HCT116 (cell line): Measurements from ENCODE around the gene NFASC. TPM values are rescaled to one million over a fixed set of nuclear protein-coding genes. Genes with fewer than 3 reads are reported as not detected.
A peak's percentile ranks its signal among the peaks of the same experiment; 100 is the strongest.

Experiments used
- ATAC-seq: fragments of 200-7000 bp; cut with Tn5 transposase; 2 replicates; pipeline ENCODE4 v1.9.1; 2020; ENCODE audit warnings: mild to moderate bottlenecking, moderate library complexity
- Bru-seq: library from RNA; stranded (reverse); fragments of 400-500 nt; gene quantifications from one replicate; lab custom pipeline; 2021; lab: Mats Ljungman, UMichigan
- BruChase-seq, 2 experiments: library from RNA; stranded (reverse); fragments of 400-500 nt; gene quantifications; one replicate each; lab custom pipeline; 2021; lab: Mats Ljungman, UMichigan
- BruUV-seq: library from RNA; stranded (reverse); fragments of 400-500 nt; replicated peaks from 2 replicates; lab custom pipeline; 2021; lab: Mats Ljungman, UMichigan
- CTCF ChIA-PET: fragments of 300-600 bp; sonication (Branson Sonifier 250); formaldehyde crosslinking; loops from one replicate; lab custom pipeline; 2021; ENCODE audit warnings: antibody characterized with exemption; lab: Charles Lee
- POLR2A ChIA-PET: fragments of 300-600, 350-600 bp; sonication (Branson Sonifier 250); formaldehyde crosslinking; loops from one replicate; lab custom pipeline; 2021; ENCODE audit warnings: antibody characterized with exemption; lab: Charles Lee
- RAD21 ChIA-PET, 2 experiments: fragments of 300-600 bp; sonication (Branson Sonifier 250); formaldehyde crosslinking; loops; one replicate each; lab custom pipeline; 2023; ENCODE audit warnings: low total read pairs in 2 of 2; ENCODE audit not compliant: uncharacterized antibody in 2 of 2, unreplicated experiment in 2 of 2, low non-redundant PET in 1 of 2; lab: Charles Lee
- DNase-seq: peaks from one replicate; pipeline ENCODE4 v3.0.0-alpha.2; 2010; ENCODE audit warnings: low read depth, low spot score
- H2AFZ ChIP-seq: fragments of 200-600 bp; shearing (Covaris generic), sonication (generic); 2 replicates; pipeline ENCODE4 v1.6.1; 2017; ENCODE audit warnings: low read depth, mixed run types, mixed read lengths, antibody characterized with exemption, low read length; ENCODE audit not compliant: poor library complexity, severe bottlenecking
- H3K27ac ChIP-seq: 2 replicates; pipeline ENCODE4 v1.5.1; 2012; ENCODE audit warnings: low read depth, low read length
- H3K27me3 ChIP-seq: fragments of 200-600 bp; sonication (generic); 2 replicates; pipeline ENCODE4 v1.6.1; 2016; ENCODE audit warnings: mixed run types, low read length, mixed read lengths; ENCODE audit not compliant: insufficient read depth
- H3K36me3 ChIP-seq, 2 experiments: fragments of 200-500 bp in 1 of 2; fragments of 200-600 bp in 1 of 2; sonication (Bioruptor generic) in 1 of 2; sonication (generic) in 1 of 2; 2 replicates each; pipeline versions ENCODE4 v1.5.1 to v1.6.1; 2014 to 2016; ENCODE audit warnings: low read length in 2 of 2, inconsistent platforms in 1 of 2, mixed read lengths in 1 of 2, mixed run types in 1 of 2; ENCODE audit not compliant: insufficient read depth in 2 of 2, control insufficient read depth in 1 of 2
- H3K4me1 ChIP-seq, 2 experiments: fragments of 200-600 bp in 1 of 2; sonication (generic) in 1 of 2; 2 replicates each; pipeline versions ENCODE4 v1.5.1 to v1.6.1; 2012 to 2017; ENCODE audit warnings: low read length in 2 of 2, inconsistent platforms in 1 of 2, mild to moderate bottlenecking in 1 of 2, mixed read lengths in 1 of 2, mixed run types in 1 of 2, moderate library complexity in 1 of 2; ENCODE audit not compliant: insufficient read depth in 2 of 2, control insufficient read depth in 1 of 2
- H3K4me2 ChIP-seq: fragments of 200-600 bp; sonication (generic); 2 replicates; pipeline ENCODE4 v1.6.1; 2017; ENCODE audit warnings: mixed run types, low read length, mixed read lengths
- H3K4me3 ChIP-seq, 2 experiments: fragments of 200-600 bp in 1 of 2; sonication (generic) in 1 of 2; replicated peaks in 1 of 2; 2 replicates each; pipeline ENCODE4 v1.5.1; 2011 to 2016; ENCODE audit warnings: low read length in 2 of 2, control low read depth in 1 of 2, low read depth in 1 of 2, mild to moderate bottlenecking in 1 of 2, mixed read lengths in 1 of 2, mixed run types in 1 of 2
- H3K79me2 ChIP-seq: fragments of 200-600 bp; sonication (generic); 2 replicates; pipeline ENCODE4 v1.6.1; 2017; ENCODE audit warnings: mild to moderate bottlenecking, mixed run types, low read length, moderate library complexity, mixed read lengths; ENCODE audit not compliant: insufficient read depth
- H3K9ac ChIP-seq: fragments of 200-600 bp; sonication (generic); 2 replicates; pipeline ENCODE4 v1.6.1; 2016; ENCODE audit warnings: low read length, mixed read lengths
- H3K9me2 ChIP-seq: fragments of 200-600 bp; sonication (generic), shearing (Covaris generic); 2 replicates; pipeline ENCODE4 v1.6.1; 2017; ENCODE audit warnings: mixed run types, mild to moderate bottlenecking, moderate library complexity; ENCODE audit not compliant: insufficient read depth
- H3K9me3 ChIP-seq, 2 experiments: fragments of 200-500 bp in 1 of 2; fragments of 200-600 bp in 1 of 2; sonication (Bioruptor generic) in 1 of 2; sonication (generic) in 1 of 2; 2 replicates each; pipeline ENCODE4 v1.6.1; 2014 to 2017; ENCODE audit warnings: low read length in 2 of 2, mixed read lengths in 2 of 2, inconsistent platforms in 1 of 2, low read depth in 1 of 2, mild to moderate bottlenecking in 1 of 2, mixed run types in 1 of 2, moderate library complexity in 1 of 2; ENCODE audit not compliant: control insufficient read depth in 1 of 2, insufficient read depth in 1 of 2
- H4K20me1 ChIP-seq: fragments of 200-600 bp; sonication (generic), shearing (Covaris generic); 2 replicates; pipeline ENCODE4 v1.6.1; 2017; ENCODE audit warnings: mixed run types, mild to moderate bottlenecking, moderate library complexity; ENCODE audit not compliant: insufficient read depth
- CTCF ChIP-seq, 3 experiments: fragments of 200-600 bp in 1 of 3; sonication (generic) in 1 of 3; IDR thresholded peaks in 2 of 3; conservative IDR thresholded peaks in 1 of 3; 2 replicates each; pipeline ENCODE4 v1.5.1; 2012 to 2017; ENCODE audit warnings: low read depth in 2 of 3, low read length in 2 of 3, antibody characterized with exemption in 1 of 3, borderline replicate concordance in 1 of 3, control low read depth in 1 of 3, mild to moderate bottlenecking in 1 of 3, mixed read lengths in 1 of 3, mixed run types in 1 of 3, moderate library complexity in 1 of 3; ENCODE audit not compliant: insufficient read depth in 1 of 3
- ELF1 ChIP-seq: IDR thresholded peaks from 2 replicates; pipeline ENCODE4 v1.6.1; 2012; ENCODE audit warnings: low read depth, borderline replicate concordance
- EZH2 ChIP-seq: fragments of 200-600 bp; sonication (generic); IDR thresholded peaks from 2 replicates; pipeline ENCODE4 v1.6.1; 2017; ENCODE audit warnings: antibody characterized with exemption, mixed run types
- EZH2phosphoT487 ChIP-seq: fragments of 200-600 bp; IDR thresholded peaks from 2 replicates; pipeline ENCODE4 v1.6.1; 2018; ENCODE audit warnings: antibody characterized with exemption, borderline replicate concordance
- FOSL1 ChIP-seq: IDR thresholded peaks from 2 replicates; pipeline ENCODE4 v1.6.1; 2012; ENCODE audit warnings: low read depth
- JUND ChIP-seq: IDR thresholded peaks from 2 replicates; pipeline ENCODE4 v1.6.1; 2012
- RAD21 ChIP-seq: IDR thresholded peaks from 2 replicates; pipeline ENCODE4 v1.6.1; 2012; ENCODE audit warnings: low read depth, mild to moderate bottlenecking
- REST ChIP-seq: IDR thresholded peaks from 2 replicates; pipeline ENCODE4 v1.6.1; 2012; ENCODE audit warnings: low read depth
- SP1 ChIP-seq: IDR thresholded peaks from 2 replicates; pipeline ENCODE4 v1.6.1; 2012; ENCODE audit warnings: low read depth
- SRF ChIP-seq: IDR thresholded peaks from 2 replicates; pipeline ENCODE4 v1.6.1; 2012; ENCODE audit warnings: low read depth
- ZNF274 ChIP-seq: fragments of 200-500 bp; sonication (Bioruptor generic); IDR thresholded peaks from 2 replicates; pipeline ENCODE4 v1.6.1; 2014; ENCODE audit warnings: mild to moderate bottlenecking, low read depth, low read length, inconsistent platforms
- intact Hi-C: fragments of 100-400 bp; cut with micrococcal nuclease; formaldehyde crosslinking; loops from 2 replicates; pipeline ENCODE4 v1.10.0; 2022
- long read RNA-seq: library from polyadenylated mRNA; unstranded; transcript quantifications from one replicate; pipeline ENCODE4 v2.0.0, GENCODE V29; 2021; ENCODE audit not compliant: unreplicated experiment
- polyA plus RNA-seq: library from polyadenylated mRNA; unstranded; fragments of >200 nt; gene quantifications from 2 replicates; pipeline ENCODE4 v1.2.1, GENCODE V29; 2012; ENCODE audit warnings: missing spikeins
- total RNA-seq: library from RNA; stranded (reverse); gene quantifications from one replicate; pipeline ENCODE4 v1.2.1, GENCODE V29; 2021; ENCODE audit not compliant: unreplicated experiment
- TF ChIP-seq, protein P1 (sequence below): IDR thresholded peaks from 2 replicates; pipeline ENCODE4 v1.6.1; 2011; ENCODE audit warnings: mild to moderate bottlenecking, low read length, moderate library complexity; ENCODE audit not compliant: insufficient replicate concordance; ENCODE audit errors: extremely low read depth
- TF ChIP-seq, protein P2 (sequence below): IDR thresholded peaks from 2 replicates; pipeline ENCODE4 v1.6.1; 2012

The NFASC gene
- total RNA-seq = 0.57 TPM
- polyA plus RNA-seq = 0.34 and 0.37 TPM in 2 replicates
- Bru-seq, nascent RNA = percentile 23 among the genes with signal in this experiment
- BruChase-seq, experiment 1, labeled RNA remaining after a 6-hour chase = percentile 16 among the genes with signal in this experiment
- percentile 25 among the genes with signal in this experiment for BruChase-seq, experiment 2, labeled RNA remaining after a 2-hour chase
- long read RNA-seq, partial matches to known transcripts = 0 of 1 reads
- long read RNA-seq, other reads (novel, unspliced or antisense) = 1 of 1 reads

DNA sequence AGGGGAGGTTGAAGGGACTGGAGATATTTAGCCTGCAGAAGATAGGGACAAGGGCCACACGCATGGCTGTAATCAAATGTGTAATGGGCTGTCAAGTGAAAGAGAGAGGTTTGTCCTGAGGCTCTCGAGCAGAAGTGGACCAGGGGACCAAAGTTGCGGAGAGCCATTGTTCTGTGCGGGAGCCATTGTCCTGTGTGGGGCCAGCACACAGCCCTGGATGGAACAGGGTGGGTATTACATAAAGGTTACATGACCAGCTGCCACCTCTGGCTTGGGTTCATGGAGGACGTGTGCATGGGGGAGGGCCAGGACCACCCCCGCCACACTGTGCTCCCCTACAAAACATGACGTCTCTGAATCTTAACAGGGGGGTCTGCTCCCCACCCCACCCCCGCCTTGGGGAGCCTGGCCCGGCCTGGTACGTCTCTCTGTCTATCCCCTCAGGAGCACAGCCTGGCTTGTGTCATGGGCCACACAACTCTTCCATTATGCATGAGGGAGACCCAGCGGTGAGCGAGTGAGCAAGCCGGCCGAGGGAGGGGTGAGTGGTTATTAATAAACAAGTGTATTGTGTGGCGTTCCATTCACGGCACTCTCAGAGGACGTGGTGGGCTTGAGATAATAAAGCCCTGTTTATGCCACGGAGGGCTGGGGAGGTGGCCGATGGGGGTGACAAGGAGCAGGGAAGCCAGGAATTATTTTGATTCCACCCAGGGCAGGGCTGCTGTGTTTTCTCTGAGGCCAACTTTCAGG, at the start of gene NFASC:
Gene NFASC (plus strand): TSS at position 703 of the 753 bp plus-strand sequence. CDS start 73,454 bp downstream, outside the sequence.
- no peaks in the 10 kb centered on the region for H3K36me3 ChIP-seq
- H4K20me1 ChIP-seq = no peaks in the 10 kb centered on the region
- H3K4me2 ChIP-seq = no peak within 1 kb of the TSS
- no peak within 1 kb of the TSS for H2AFZ ChIP-seq
- POLR2A ChIA-PET = no interaction called here
- TF ChIP-seq, protein P1, sequence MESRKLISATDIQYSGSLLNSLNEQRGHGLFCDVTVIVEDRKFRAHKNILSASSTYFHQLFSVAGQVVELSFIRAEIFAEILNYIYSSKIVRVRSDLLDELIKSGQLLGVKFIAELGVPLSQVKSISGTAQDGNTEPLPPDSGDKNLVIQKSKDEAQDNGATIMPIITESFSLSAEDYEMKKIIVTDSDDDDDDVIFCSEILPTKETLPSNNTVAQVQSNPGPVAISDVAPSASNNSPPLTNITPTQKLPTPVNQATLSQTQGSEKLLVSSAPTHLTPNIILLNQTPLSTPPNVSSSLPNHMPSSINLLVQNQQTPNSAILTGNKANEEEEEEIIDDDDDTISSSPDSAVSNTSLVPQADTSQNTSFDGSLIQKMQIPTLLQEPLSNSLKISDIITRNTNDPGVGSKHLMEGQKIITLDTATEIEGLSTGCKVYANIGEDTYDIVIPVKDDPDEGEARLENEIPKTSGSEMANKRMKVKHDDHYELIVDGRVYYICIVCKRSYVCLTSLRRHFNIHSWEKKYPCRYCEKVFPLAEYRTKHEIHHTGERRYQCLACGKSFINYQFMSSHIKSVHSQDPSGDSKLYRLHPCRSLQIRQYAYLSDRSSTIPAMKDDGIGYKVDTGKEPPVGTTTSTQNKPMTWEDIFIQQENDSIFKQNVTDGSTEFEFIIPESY = no peak
- no peak for TF ChIP-seq JUND
- no peak for TF ChIP-seq FOSL1
- TF ChIP-seq RAD21 = no peak
- no peak for TF ChIP-seq CTCF (IDR thresholded peaks at IDR 0.05 in 2 of 3, conservative IDR thresholded peaks at IDR 0.05 in 1 of 3; ENCODE audit: borderline replicate concordance in 1 of 3, insufficient read depth in 1 of 3, low read depth in 2 of 3, low read length in 2 of 3)
- TF ChIP-seq REST = no peak
- no peak for TF ChIP-seq SP1
- TF ChIP-seq, protein P2, sequence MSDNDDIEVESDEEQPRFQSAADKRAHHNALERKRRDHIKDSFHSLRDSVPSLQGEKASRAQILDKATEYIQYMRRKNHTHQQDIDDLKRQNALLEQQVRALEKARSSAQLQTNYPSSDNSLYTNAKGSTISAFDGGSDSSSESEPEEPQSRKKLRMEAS = no peak
- TF ChIP-seq EZH2phosphoT487 = no peak
- no peak for TF ChIP-seq EZH2
- TF ChIP-seq SRF = no peak
- no peak for TF ChIP-seq ELF1
- no peak for TF ChIP-seq ZNF274
- no peaks in the 10 kb centered on the region for H3K4me1 ChIP-seq
- RAD21 ChIA-PET = no interaction called here
- intact Hi-C loops = no loop called here
- no peaks in the 10 kb centered on the region for H3K9me3 ChIP-seq
- no peak within 1 kb of the TSS for H3K27ac ChIP-seq
- H3K4me3 ChIP-seq = no peak within 1 kb of the TSS
- H3K27me3 ChIP-seq = peaks cover 20% of the 10 kb centered on the region
- BruUV-seq = no TSS peak
- CTCF ChIA-PET = interaction anchor here (0.5 kb wide), 1 partner anchor 653 kb away, joined by 3 read pairs; no protein-coding TSS in a partner anchor
- H3K9ac ChIP-seq = no peak within 1 kb of the TSS
- no peak for DNase-seq
- no peaks in the 10 kb centered on the region for H3K79me2 ChIP-seq
- ATAC-seq = no peak
- H3K9me2 ChIP-seq = no peaks in the 10 kb centered on the region
